GM21381 (cell line): ENCODE data around the gene ANKS1A.
"Not testable (repeated sequence)": the region's sequence is repeated elsewhere in the genome, so short reads cannot be mapped to it uniquely, and the experiment has no call there.

Source experiments
- ATAC-seq: cut with Tn5 transposase; IDR thresholded peaks from one replicate; pipeline ENCODE4 v1.9.1; 2021; ENCODE audit warnings: mild to moderate bottlenecking, moderate library complexity; ENCODE audit not compliant: unreplicated experiment

Gene ANKS1A

GRCh38 chr6:34985236-34985635 lies 96.2 kb downstream of the ANKS1A start:
- no peak for ATAC-seq

DNA sequence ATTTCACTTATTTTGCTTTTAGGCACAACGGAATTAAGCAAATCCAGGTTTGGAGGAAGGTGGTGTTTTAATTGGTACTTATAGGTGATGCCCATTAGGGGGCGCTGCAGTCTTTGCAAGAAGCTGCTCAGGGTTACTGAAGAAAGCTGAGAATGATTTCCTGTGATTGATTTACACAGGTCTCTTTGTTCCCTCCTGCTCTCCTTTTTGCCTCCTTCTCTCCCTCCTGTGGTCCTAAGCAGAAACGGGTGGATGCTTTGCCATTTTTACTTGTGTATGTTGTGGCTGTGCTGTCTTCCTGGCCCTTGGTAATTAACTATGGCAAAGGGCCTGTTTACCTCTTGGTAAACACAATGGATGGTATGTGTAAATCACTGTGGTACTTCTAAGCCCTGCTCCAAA lies 97.8 kb downstream of the ANKS1A start:
- ATAC-seq: no peak

DNA sequence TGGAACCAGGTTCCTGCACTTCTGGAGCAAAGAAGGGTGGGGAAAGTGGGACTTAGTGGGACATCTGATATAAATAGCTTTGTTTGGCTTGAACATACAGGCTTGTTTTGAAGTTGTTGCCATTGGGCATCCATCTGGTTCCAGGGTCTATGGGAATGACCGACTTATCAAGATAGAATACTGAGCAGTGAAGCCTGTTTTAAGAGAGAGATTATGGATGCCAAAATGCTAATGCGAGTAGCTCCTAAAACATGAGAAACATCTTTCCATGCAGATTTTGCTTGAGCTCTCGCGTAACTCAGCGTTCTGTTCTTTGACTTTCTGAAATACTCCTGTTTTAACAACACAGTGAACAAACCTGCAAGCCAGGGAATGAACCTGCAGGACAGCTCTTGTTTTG lies 98.5 kb downstream of the ANKS1A start:
- no peak for ATAC-seq

- no peak for ATAC-seq
These were observed 102.0 kb downstream of the ANKS1A start for GRCh38 chr6:34990971-34991560.

- ATAC-seq: no peak
These were observed 103.3 kb downstream of the ANKS1A start for GRCh38 chr6:34992376-34992775.

DNA sequence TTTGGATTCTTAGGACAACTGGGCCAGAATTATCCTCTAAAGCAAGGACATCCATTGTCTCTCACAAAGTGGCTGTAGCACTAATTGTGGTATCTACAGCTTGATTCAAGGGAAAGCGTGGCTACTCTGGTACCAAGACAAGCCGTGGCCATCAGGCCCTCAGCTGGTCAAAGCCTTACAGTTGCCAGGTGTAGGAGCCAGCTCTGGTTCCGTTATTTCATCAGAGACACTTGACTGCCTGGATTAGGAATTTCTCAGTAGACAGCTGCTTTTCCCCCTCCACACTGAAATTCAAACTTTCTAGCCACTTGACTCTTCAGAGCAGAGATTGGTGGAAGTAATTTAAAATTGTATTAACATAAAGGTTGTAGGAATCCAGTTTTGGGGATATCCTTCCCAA lies 104.2 kb downstream of the ANKS1A start:
- no peak for ATAC-seq

- no peak for ATAC-seq
These were observed 105.6 kb downstream of the ANKS1A start for GRCh38 chr6:34994693-34995092.

- not testable (repeated sequence) for ATAC-seq
These were observed 109.4 kb downstream of the ANKS1A start for GRCh38 chr6:34998417-34998816.

DNA sequence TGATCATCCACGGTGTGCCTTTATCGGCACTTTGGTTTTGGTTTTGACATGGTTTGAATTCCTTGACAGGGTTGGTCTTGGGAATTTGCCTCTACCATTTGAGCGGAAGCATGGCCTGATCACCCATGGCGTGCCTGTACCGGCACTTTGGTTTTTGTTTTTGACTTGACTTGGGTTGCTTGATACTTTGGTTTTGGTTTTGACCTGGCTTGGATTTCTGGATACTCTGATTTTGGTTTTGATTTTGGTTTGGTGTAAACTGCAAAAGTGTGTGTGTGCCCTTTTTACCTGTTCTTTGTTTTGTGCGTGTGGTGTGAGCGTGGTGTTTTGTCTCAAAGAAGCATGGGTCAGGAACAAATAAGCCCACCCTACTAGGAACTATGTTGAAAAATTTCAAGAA lies 110.1 kb downstream of the ANKS1A start:
- ATAC-seq: not testable (repeated sequence)

GRCh38 chr6:34999962-35000361 lies 110.9 kb downstream of the ANKS1A start:
- ATAC-seq: not testable (repeated sequence)

- ATAC-seq: not testable (repeated sequence)
These were observed 112.3 kb downstream of the ANKS1A start for GRCh38 chr6:35001349-35001748.

DNA sequence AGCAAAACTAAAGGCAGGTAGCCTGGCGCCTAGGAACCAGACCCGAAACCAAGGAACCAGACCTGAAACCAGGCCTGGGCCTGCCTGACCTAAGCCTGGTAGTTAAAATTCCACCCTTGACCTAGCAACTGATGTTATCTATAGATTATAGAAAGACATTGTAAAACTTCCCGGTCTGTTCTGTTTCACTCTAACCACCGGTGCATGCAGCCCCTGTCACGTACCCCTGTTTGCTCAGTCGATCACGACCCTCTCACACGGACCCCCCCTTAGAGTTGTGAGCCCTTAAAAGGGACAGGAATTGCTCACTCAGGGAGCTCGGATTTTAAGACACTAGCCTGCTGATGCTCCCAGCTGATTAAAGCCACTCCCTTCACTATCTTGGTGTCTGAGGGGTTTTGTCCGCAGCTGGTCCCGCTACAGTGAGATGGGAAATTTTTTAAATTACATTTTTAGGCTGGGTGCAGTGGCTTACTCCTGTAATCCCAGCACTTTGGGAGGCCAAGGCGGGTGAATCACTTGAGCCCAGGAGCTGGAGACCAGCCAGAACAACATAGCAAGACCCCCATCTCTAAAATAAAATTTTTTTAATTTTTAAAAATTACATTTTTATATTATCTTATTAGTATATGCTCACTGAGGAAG lies 115.0 kb downstream of the ANKS1A start:
- not testable (repeated sequence) for ATAC-seq

- ATAC-seq: no peak
These were observed 118.0 kb downstream of the ANKS1A start for GRCh38 chr6:35007016-35007415.

DNA sequence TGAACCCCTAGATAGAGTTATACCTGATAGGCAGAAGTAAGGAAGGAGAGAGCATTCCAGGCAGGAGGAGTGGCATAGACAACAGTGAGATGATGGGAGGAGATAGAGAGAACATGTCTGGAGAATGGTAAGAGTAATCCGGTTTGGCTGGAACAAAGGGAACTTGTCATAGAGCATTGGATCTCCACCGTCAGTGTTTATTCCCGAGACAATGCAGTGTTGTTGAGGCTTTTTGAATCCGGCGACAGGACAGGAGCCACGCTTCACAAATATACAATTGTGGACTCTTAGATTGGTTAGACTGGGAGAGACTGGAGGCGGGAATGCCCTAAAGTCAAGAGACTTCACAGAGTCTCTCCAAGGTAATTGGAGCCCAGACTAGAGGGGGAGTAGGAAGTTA lies 119.8 kb downstream of the ANKS1A start:
- ATAC-seq: no peak

DNA sequence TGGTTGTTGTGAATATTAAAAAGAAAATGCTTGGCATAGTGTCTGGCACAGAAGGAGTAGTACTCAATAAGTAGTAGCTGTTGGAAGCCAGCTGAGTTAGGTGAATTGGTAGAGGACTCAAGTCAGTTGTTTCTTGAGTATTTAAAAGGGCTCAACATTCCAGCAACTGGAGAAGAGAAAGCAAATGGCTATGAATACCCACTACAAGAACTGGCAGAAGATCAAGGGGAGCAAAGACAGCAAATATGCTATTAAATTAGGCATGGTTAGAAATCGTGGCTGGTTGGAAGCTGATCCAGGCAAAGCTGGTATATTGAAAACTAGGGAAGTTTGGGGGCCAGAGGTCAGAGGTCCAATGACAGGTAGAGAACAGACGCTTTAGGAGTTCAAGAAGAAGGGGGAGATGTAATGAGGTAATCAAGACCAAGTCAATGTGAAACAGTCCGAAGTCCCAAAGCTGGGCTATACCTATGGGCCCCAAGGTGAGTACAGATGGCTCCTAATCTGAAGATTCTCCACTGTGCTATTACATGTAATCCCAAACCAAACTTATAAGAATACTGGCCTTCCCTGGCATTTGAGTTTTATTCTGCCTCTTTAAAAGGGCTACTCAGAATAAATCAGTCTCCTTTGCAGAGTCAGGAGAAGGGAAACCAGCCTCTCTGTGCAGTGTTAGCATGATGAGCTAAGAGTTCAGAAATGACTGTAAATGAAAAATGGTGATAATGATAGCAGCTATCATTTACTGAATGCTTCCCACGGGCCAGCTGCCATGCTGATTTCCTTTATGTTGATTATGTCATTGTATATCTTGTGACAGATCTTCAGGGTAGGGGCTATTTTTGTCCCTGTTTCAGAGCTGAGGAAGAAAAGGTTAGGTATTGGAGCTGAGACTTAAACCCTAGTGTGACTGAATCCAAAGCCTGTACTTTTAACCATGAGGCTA lies 122.3 kb downstream of the ANKS1A start:
- no peak for ATAC-seq

- no peak for ATAC-seq
These were observed 124.6 kb downstream of the ANKS1A start for GRCh38 chr6:35013701-35014100.

GRCh38 chr6:35014341-35014740 lies 125.3 kb downstream of the ANKS1A start:
- no peak for ATAC-seq

DNA sequence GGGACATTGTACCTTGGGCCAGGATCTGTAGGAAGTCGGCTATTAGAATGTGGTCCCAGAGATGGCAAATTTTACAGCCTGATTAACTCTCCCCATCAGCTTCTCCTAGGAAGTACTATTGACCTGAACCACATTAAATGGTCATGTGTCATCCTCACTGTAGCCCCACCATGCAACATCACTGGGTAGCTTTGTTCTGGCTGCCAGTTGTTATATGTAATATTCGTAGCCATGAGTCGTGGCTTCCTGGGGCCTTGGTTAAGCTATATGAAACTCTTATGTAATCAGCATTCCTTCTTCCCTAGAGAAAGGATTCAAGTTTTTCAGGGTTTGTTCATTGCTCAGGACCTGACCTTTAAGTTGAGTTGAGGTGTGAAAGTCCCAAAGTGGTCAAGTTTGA lies 125.7 kb downstream of the ANKS1A start:
- ATAC-seq: no peak

DNA sequence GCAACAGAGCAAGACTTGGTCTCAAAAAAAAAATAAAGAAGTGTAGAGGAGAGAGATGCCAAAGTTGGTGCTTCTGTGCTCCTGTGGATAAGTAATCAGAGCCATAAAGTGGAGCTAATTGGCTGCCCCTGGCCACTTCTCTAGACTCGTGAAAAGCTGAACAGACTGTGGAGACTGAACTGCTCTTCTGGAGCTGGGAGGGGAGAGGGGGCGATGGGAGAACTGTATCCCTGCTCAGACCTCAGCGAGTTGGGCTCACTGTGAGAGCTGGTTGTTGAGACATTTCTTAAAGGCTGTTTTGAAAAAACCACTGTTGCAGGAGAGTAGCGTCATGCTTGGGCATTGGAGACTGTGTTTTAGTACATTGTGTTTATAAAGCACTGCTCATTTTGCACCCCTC lies 126.4 kb downstream of the ANKS1A start:
- ATAC-seq: no peak

- no peak for ATAC-seq
These were observed 126.9 kb downstream of the ANKS1A start for GRCh38 chr6:35015996-35016395.

GRCh38 chr6:35016502-35017321 lies 127.7 kb downstream of the ANKS1A start:
- no peak for ATAC-seq
